ENCODE measurements around the gene HCFC2.
"Not testable (repeated sequence)": the region's sequence is repeated elsewhere in the genome, so short reads cannot be mapped to it uniquely, and the experiment has no call there.

Gene HCFC2

DNA sequence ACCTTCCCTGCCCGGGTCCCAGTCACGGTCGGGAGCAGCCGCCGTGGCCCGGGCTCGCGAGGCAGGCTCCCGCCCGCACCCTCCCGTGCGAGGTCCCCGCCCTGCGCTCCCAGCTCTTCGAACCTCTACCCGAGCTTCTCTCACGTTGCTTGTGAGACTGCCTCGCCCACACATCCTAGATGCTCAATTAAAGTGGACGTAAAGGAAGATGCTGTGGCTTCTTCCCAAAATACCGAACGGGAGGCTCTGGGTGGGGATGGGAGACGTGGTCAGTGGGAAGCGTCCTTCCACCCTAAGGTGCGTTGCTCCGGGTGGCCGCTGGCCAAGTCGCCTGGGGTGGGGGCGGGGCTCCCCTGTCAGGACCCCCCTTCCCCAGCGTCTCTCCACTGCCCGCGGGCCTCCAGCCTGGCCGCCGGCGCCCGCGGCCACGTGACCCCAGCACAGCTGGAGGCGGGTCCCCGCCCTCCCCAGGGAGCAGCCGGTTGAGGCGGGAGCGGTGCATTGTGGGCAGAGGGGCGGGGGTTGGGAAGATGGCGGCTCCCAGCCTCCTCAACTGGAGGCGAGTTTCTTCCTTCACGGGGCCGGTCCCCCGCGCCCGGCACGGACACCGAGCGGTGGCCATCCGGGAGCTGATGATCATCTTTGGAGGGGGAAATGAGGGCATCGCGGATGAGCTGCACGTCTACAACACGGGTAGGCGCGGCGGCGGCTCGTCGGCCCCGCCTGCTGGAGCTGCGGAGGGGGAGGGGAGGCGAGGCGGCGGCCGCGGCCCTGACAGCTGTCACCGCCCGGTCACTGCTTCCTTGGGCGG lies at the start of gene HCFC2:
TSS of gene HCFC2 (plus strand) at position 501 of the 811 bp plus-strand sequence. CDS start at position 531, 30 bp downstream.
- peak within 1 kb of the TSS; percentile 98 for H3K4me3 ChIP-seq (ENCODE audit: low read depth, low read length)
- H2AFZ ChIP-seq (ENCODE audit: low read length, unreplicated experiment), result peak within 1 kb of the TSS; percentile 91
- no peaks in the 10 kb centered on the region; the same call in 1 of the 2 replicates for H3K36me3 ChIP-seq (ENCODE audit: insufficient read depth, low read length)
- peak within 1 kb of the TSS; percentile 79 for H3K27ac ChIP-seq (ENCODE audit: low read depth, low read length)
- no peaks in the 10 kb centered on the region for H3K27me3 ChIP-seq (ENCODE audit: insufficient read depth, low read length)
- H3K4me1 ChIP-seq (ENCODE audit: control insufficient read depth, insufficient read depth, low read length, unreplicated experiment), result peaks cover 17% of the 10 kb centered on the region
- H3K79me2 ChIP-seq (ENCODE audit: control insufficient read depth, insufficient read depth, low read length, unreplicated experiment), result peaks cover 34% of the 10 kb centered on the region

DNA sequence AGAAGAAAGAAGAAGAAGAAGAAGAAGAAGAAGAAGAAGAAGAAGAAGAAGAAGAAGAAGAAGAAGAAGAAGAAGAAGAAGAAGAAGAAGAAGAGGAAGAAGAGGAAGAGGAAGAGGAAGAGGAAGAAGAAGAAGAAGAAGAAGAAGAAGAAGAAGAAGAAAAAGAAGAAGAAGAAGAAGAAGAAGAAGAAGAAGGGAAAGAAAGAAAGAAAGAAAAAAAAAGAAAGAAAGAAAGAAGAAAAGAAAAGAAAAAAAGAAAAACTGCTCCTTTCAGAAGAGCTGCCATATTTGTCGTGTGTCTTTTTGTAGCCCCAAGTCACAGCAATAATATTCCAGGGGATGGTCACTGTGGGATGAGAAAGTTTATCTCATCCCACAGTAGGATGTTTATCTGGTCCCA lies 42.5 kb upstream of the HCFC2 start:
- not testable (repeated sequence) for H3K27ac ChIP-seq (ENCODE audit: low read depth, low read length); H3K4me3 ChIP-seq (ENCODE audit: low read depth, low read length); H2AFZ ChIP-seq (ENCODE audit: low read length, unreplicated experiment); H3K36me3 ChIP-seq (ENCODE audit: insufficient read depth, low read length); H3K79me2 ChIP-seq (ENCODE audit: control insufficient read depth, insufficient read depth, low read length, unreplicated experiment); H3K4me1 ChIP-seq (ENCODE audit: control insufficient read depth, insufficient read depth, low read length, unreplicated experiment); H3K27me3 ChIP-seq (ENCODE audit: insufficient read depth, low read length)

DNA sequence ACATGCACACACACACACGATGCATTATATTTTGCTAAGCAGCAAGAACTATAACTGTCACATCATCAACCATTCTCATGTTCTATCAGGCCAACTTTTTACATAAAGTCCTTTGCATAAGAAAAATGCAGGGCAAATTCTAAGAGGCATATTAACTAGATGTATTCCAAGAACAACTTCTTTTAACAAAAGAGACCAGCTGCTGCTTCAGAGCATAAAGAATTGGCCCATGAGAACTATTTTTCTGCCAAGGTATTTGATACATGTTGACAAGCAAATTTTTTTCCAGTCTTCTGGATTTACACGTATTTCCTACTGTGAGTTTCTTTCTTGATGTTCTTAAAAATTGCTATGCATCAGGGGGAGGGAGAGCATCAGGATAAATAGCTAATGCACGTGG lies 41.5 kb upstream of the HCFC2 start:
- Histone ChIP-seq H3K4me3 (ENCODE audit: low read depth, low read length) (no peak overlapping the region), H3K27ac (ENCODE audit: low read depth, low read length) (no peak overlapping the region)

DNA sequence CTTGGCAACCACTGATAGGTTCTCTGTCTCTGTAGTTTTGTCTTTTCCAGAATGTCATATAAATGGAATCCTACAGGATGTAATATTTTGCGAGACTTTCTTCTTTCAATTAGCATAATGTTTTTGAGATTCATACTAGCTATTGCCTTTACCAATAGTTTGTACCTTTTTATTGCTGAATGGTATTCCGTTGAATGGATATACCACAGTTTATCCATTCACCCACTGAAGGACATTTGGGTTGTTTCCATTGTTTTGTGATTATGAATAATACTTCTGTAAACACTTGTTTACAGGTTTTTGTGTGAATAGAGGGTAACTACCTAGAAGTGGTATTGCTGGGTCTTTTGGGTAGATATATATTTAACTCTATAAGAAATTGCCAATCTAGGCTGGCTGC lies 40.6 kb upstream of the HCFC2 start:
- no peaks in the 10 kb centered on the region; the same call in 1 of the 2 replicates for H3K36me3 ChIP-seq (ENCODE audit: insufficient read depth, low read length)
- H3K4me1 ChIP-seq (ENCODE audit: control insufficient read depth, insufficient read depth, low read length, unreplicated experiment), result no peaks in the 10 kb centered on the region
- H3K4me3 ChIP-seq (ENCODE audit: low read depth, low read length), result no peak overlapping the region
- H2AFZ ChIP-seq (ENCODE audit: low read length, unreplicated experiment), result no peak overlapping the region
- no peaks in the 10 kb centered on the region for H3K27me3 ChIP-seq (ENCODE audit: insufficient read depth, low read length)
- no peak overlapping the region for H3K27ac ChIP-seq (ENCODE audit: low read depth, low read length)
- H3K79me2 ChIP-seq (ENCODE audit: control insufficient read depth, insufficient read depth, low read length, unreplicated experiment), result no peaks in the 10 kb centered on the region

More for the DNA sequence above, 41.5 kb upstream of the HCFC2 start:
- Histone ChIP-seq H3K79me2 (ENCODE audit: control insufficient read depth, insufficient read depth, low read length, unreplicated experiment) (no peaks in the 10 kb centered on the region), H3K36me3 (ENCODE audit: insufficient read depth, low read length) (no peaks in the 10 kb centered on the region; the same call in 1 of the 2 replicates), H3K4me1 (ENCODE audit: control insufficient read depth, insufficient read depth, low read length, unreplicated experiment) (no peaks in the 10 kb centered on the region), H3K27me3 (ENCODE audit: insufficient read depth, low read length) (no peaks in the 10 kb centered on the region), H2AFZ (ENCODE audit: low read length, unreplicated experiment) (no peak overlapping the region)

DNA sequence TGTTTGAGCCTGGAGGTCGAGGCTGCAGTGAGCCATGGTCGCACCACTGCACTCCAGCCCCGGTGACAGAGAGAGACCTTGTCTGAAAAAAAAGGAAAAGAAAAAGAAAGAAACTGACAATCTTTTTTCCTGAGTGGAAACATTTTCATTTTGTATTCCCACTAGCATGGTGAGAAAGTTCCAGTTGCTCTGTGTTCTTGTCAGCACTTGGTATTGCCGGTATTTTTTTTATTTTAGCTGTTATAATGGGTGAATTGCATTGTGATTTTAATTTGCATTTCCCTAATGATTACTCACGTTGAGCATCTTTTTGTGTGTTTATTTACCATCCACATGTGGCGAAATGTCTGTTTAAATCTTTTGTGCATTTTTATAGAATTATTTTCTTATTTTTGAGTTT lies 40.0 kb upstream of the HCFC2 start:
- no peaks in the 10 kb centered on the region for H3K27me3 ChIP-seq (ENCODE audit: insufficient read depth, low read length)
- H3K4me1 ChIP-seq (ENCODE audit: control insufficient read depth, insufficient read depth, low read length, unreplicated experiment), result no peaks in the 10 kb centered on the region
- no peak overlapping the region for H2AFZ ChIP-seq (ENCODE audit: low read length, unreplicated experiment)
- no peaks in the 10 kb centered on the region; the same call in 1 of the 2 replicates for H3K36me3 ChIP-seq (ENCODE audit: insufficient read depth, low read length)
- H3K79me2 ChIP-seq (ENCODE audit: control insufficient read depth, insufficient read depth, low read length, unreplicated experiment), result no peaks in the 10 kb centered on the region
- H3K4me3 ChIP-seq (ENCODE audit: low read depth, low read length), result no peak overlapping the region
- H3K27ac ChIP-seq (ENCODE audit: low read depth, low read length), result no peak overlapping the region

DNA sequence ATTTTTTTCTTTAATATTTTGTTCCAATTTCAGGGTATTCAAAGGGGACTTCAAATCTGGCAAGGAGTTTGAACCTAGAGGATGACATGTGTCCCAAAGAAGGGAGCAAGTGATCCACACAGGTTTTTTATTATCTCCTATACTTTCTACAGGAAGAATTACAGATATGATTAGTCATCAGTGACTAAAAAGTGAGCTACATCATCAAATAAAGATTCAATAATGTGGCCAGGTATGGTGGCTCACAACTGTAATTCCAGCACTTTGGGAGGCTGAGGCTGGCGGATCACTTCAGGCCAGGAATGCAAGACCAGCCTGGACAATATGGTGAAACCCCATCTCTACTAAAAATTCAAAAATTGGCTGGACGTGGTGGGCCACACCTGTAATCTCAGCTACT lies 38.6 kb upstream of the HCFC2 start:
- Histone ChIP-seq H3K4me3 (ENCODE audit: low read depth, low read length) (no peak overlapping the region), H3K79me2 (ENCODE audit: control insufficient read depth, insufficient read depth, low read length, unreplicated experiment) (no peaks in the 10 kb centered on the region), H3K4me1 (ENCODE audit: control insufficient read depth, insufficient read depth, low read length, unreplicated experiment) (no peaks in the 10 kb centered on the region), H2AFZ (ENCODE audit: low read length, unreplicated experiment) (no peak overlapping the region), H3K27ac (ENCODE audit: low read depth, low read length) (no peak overlapping the region), H3K27me3 (ENCODE audit: insufficient read depth, low read length) (no peaks in the 10 kb centered on the region), H3K36me3 (ENCODE audit: insufficient read depth, low read length) (no peaks in the 10 kb centered on the region; the same call in 1 of the 2 replicates)

DNA sequence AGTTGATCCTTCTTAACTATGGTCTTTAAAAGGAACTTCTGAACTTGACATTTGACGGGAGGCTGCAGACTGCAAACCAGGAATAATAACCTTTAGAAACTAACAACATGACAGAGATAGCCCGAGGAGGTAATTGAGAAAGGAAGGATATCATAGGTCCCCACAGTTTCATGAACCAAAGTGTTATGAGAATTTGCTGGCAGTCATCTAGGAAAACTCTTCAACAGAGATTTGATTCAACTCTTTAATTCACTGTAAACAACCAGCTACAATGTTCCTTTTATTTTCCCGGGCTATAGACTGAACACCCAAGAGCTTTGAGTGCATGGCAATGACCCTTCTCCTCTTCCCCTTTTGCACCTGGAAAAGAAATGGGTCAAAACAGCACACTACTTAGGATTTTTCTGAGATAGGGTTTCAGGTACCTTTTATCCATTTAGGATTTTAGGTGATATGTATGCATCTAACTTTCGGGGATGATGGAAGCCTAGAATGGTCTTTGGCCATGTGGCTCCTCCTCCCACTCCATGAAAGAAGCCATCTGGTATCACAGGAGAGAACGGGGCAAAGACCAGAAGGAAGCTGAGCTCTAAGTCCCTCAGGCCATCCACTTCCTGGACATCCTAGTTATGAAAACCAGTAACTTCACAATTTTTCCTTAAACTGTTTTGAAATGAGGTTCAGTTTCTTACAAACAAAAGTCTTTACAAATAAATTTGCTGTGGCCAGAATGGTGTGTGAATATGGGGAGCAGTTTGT lies 37.3 kb upstream of the HCFC2 start:
- no peak overlapping the region for H3K4me3 ChIP-seq (ENCODE audit: low read depth, low read length)
- no peaks in the 10 kb centered on the region for H3K4me1 ChIP-seq (ENCODE audit: control insufficient read depth, insufficient read depth, low read length, unreplicated experiment)
- no peak overlapping the region for H3K27ac ChIP-seq (ENCODE audit: low read depth, low read length)
- no peak overlapping the region for H2AFZ ChIP-seq (ENCODE audit: low read length, unreplicated experiment)
- no peaks in the 10 kb centered on the region for H3K27me3 ChIP-seq (ENCODE audit: insufficient read depth, low read length)
- H3K79me2 ChIP-seq (ENCODE audit: control insufficient read depth, insufficient read depth, low read length, unreplicated experiment), result no peaks in the 10 kb centered on the region
- H3K36me3 ChIP-seq (ENCODE audit: insufficient read depth, low read length), result no peaks in the 10 kb centered on the region; the same call in 1 of the 2 replicates

DNA sequence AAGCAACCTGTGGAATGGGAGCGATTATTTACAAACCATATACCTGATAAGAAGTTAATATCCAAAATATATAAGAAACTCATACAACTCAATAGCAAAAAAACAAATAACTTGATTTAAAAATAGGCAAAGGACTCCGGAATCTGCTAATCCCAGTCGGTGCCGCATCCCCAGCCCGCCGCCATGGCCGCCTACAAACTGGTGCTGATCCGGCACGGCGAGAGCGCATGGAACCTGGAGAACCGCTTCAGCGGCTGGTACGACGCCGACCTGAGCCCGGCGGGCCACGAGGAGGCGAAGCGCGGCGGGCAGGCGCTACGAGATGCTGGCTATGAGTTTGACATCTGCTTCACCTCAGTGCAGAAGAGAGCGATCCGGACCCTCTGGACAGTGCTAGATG lies 33.7 kb upstream of the HCFC2 start:
- not testable (repeated sequence) for H3K27me3 ChIP-seq (ENCODE audit: insufficient read depth, low read length); H3K4me1 ChIP-seq (ENCODE audit: control insufficient read depth, insufficient read depth, low read length, unreplicated experiment); H3K36me3 ChIP-seq (ENCODE audit: insufficient read depth, low read length); H3K79me2 ChIP-seq (ENCODE audit: control insufficient read depth, insufficient read depth, low read length, unreplicated experiment); H3K27ac ChIP-seq (ENCODE audit: low read depth, low read length); H3K4me3 ChIP-seq (ENCODE audit: low read depth, low read length); H2AFZ ChIP-seq (ENCODE audit: low read length, unreplicated experiment)

DNA sequence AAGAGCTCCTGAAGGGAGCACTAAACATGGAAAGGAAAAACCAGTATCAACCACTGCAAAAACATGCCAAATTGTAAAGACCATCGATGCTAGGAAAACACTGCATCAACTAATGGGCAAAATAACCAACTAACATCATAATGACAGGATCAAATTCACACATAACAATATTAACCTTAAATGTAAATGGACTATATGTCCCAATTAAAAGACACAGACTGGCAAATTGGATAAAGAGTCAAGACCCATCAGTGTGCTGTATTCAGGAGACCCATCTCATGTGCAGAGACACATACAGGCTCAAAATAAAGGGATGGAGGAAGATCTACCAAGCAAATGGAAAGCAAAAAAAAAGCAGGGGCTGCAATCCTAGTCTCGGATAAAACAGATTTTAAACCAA lies 28.2 kb upstream of the HCFC2 start:
- not testable (repeated sequence) for H2AFZ ChIP-seq (ENCODE audit: low read length, unreplicated experiment); H3K27me3 ChIP-seq (ENCODE audit: insufficient read depth, low read length); H3K36me3 ChIP-seq (ENCODE audit: insufficient read depth, low read length); H3K4me1 ChIP-seq (ENCODE audit: control insufficient read depth, insufficient read depth, low read length, unreplicated experiment); H3K79me2 ChIP-seq (ENCODE audit: control insufficient read depth, insufficient read depth, low read length, unreplicated experiment); H3K27ac ChIP-seq (ENCODE audit: low read depth, low read length); H3K4me3 ChIP-seq (ENCODE audit: low read depth, low read length)

DNA sequence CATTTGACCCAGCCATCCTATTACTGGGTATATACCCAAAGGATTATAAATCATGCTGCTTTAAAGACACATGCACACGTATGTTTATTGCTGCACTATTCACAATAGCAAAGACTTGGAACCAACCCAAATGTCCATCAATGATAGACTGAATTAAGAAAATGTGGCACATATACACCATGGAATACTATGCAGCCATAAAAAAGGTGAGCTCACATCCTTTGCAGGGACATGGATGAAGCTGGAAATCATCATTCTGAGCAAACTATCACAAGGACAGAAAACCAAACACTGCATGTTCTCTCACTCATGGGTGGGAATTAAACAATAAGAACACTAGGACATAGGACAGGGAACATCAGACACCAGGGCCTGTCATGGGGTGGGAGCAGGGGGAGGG lies 24.6 kb upstream of the HCFC2 start:
- H3K27me3 ChIP-seq (ENCODE audit: insufficient read depth, low read length); H3K79me2 ChIP-seq (ENCODE audit: control insufficient read depth, insufficient read depth, low read length, unreplicated experiment); H3K4me1 ChIP-seq (ENCODE audit: control insufficient read depth, insufficient read depth, low read length, unreplicated experiment); H2AFZ ChIP-seq (ENCODE audit: low read length, unreplicated experiment); H3K36me3 ChIP-seq (ENCODE audit: insufficient read depth, low read length); H3K27ac ChIP-seq (ENCODE audit: low read depth, low read length); H3K4me3 ChIP-seq (ENCODE audit: low read depth, low read length): not testable (repeated sequence)

DNA sequence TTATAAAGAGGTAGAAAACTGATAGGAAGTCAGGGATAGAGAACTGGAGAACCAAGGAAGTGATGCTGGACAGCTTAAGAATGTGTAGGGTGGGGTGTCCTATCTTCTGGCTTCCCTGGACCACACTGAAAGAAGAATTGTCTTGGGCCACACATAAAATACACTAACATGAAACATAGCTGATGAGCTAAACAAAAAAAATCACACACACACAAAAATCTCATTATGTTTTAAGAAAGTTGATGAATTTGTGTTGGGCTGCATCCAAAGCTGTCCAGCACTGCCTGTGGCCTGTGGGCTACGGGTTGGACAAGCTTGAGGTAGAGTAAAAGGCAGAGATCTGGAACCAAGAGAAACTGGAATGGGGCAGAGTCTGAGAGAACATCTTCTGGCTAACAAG lies 21.8 kb upstream of the HCFC2 start:
- H3K4me3 ChIP-seq (ENCODE audit: low read depth, low read length), result no peak overlapping the region
- H3K36me3 ChIP-seq (ENCODE audit: insufficient read depth, low read length), result no peaks in the 10 kb centered on the region
- H2AFZ ChIP-seq (ENCODE audit: low read length, unreplicated experiment), result no peak overlapping the region
- H3K4me1 ChIP-seq (ENCODE audit: control insufficient read depth, insufficient read depth, low read length, unreplicated experiment), result no peaks in the 10 kb centered on the region
- H3K27me3 ChIP-seq (ENCODE audit: insufficient read depth, low read length), result no peaks in the 10 kb centered on the region
- no peaks in the 10 kb centered on the region for H3K79me2 ChIP-seq (ENCODE audit: control insufficient read depth, insufficient read depth, low read length, unreplicated experiment)
- H3K27ac ChIP-seq (ENCODE audit: low read depth, low read length), result no peak overlapping the region
